Measurements from ENCODE around the gene EYA4.
"Not testable (repeated sequence)": the region's sequence is repeated elsewhere in the genome, so short reads cannot be mapped to it uniquely, and the experiment has no call there.

Gene EYA4

DNA sequence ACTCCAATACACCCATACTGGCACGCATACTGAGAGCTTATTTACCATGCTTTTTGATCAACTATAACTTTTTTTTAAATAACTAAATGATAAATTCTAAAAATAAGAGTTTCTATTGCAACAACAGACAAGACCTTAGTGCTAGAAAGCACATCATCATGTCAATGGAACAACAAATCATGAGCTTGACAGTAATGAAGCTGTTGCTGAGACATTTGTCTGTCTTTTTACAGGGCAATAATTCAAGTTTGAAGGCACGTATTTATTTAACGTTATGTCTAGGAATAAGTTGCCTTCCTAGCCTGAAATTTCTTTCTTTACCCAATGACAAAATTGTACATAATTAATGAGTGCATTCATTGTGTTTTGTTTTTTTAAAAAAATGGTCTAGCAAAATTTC, 299.2 kb downstream of the EYA4 start:
- DNase-seq, result no peak

DNA sequence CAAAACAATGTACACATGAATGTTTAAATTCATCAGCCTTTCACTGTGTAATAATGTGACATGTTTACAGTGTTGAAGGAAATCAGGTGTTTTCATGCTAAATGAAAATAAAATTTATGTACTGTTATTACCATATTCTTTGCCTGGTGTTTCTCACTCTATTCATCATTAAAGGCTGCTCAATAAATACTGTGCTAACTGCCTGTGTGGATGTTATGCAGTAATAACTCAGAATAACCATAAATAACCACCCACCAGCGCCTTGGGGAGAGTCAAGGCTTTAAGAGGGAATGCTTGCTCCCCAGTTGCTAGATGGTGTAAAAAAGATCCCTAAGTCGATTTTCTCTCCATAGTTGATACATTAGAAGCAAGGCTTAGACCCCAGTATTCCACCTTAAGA, 299.9 kb downstream of the EYA4 start:
- DNase-seq, result no peak

DNA sequence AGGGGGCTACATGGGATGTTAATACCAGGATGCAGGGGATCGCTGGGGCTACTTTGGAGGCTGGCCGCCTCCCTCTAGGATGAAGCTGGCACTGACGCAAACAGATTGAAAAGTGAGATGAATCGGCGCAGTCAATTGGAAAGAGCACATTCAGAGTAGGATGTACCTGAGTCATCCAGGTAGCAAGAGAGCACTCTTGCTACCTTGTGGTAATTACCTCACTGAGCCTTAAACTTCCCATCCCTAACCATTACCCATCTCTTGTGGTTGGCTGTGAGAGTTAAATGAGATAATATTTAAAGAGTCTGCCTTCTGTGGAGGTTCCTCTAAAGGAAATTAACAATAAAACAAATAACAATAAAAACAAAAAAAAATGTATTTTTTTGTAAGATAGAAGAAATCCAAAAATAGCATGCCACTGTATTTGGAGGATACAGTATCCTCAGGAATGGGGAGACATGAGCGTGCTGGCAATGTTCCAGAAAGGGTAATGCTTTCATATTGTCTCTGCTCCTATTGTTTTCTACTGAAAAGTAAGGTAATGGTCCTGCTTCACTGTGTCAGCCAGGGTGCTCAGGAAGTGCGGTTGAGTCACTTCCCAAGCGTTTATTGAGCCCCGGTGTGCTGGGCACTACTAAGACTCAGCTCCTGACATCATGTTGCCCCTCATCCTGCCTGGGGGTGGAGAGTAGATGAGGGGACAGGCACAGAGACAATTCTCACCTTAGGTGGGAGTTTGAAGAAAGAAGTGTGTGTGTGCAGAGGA, 301.1 kb downstream of the EYA4 start:
- no peak for DNase-seq

DNA sequence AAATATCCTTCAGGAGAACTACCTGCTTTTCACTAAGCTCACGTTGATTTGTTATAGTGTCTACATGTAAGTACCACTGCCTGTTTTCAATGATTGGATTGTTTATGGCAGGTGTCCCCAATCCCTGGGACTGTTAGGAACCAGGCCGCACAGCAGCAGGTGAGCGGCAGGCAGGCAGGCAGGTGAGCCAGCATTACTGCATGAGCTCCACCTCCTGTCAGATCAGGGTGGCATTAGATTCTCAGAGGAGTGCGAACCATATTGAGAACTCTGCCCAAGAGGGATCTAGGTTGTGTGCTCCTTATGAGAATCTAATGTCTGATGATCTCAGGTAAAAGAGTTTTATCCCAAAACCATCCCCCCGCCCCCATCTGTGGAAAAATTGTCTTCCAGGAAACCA, 303.3 kb downstream of the EYA4 start:
- DNase-seq, result no peak

DNA sequence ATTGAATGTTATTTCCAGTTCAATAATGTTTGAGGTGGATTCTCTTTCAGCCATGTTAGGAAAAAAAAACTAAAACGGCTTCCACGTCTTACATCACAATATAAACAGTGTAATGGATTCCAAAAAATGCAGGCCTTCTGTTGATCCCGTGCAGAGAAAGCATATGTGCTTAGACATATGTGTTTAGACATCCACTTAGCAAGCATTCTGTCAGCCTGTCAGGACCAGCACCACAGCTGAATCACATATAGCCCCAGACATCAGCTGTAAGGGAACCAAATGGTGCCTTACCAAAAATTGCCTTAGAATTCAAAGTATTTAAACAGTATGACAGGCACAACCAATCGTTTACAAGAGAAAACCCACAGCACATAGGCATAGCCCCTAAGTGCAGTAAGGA, 304.9 kb downstream of the EYA4 start:
- no peak for DNase-seq

DNA sequence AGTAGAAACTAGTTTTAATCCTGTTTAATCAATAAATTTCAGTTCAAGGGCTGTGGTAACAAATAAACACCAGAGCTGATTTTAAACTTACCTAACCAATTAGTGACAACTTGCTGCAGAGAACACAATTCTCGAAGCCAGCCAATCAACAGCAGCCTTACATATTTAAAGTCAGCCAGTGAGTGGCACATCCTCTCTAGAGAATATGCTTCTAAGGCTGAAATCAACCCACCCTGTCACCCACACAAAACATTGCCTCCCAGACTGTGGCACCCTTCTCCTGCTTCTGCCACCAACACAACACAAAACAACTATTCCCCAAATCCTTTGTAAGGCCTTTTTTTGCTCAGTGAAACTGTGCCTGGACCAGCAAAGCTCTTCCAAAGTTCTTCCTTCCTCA, 306.0 kb downstream of the EYA4 start:
- DNase-seq, result no peak

DNA sequence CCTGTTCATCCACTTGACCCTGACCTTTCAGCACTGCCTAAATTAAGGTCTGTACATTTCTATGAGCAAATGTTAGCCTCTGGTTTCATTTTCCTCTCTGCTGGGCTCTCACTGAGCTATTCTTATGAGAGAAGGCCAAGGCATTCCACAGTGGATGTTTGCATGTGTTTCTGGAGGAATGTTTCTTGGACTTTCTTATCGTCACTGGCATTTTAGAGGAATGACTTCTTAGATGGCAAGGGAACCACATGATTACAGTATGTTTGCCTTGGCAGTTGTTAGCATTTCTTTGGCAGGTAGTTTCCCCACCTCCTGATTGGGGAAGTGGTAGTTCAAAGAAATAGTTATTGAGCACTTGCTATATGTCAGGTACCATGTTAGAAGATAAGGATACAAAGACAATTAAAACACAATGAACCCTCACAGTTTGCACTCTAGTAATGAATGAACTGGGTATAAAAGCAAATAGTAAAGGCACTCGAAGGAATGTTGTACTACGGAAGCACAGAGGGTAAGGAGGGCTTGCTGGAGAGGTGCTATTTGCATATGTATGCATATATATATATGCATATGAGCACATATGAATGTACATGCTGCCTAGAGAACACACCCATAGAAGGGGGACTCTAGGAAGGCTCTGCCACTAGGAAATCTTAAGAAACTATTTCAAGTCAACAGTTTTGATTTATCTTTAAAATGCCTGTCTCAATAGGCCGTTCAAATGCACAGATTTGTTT, 307.4 kb downstream of the EYA4 start:
- DNase-seq, result no peak

DNA sequence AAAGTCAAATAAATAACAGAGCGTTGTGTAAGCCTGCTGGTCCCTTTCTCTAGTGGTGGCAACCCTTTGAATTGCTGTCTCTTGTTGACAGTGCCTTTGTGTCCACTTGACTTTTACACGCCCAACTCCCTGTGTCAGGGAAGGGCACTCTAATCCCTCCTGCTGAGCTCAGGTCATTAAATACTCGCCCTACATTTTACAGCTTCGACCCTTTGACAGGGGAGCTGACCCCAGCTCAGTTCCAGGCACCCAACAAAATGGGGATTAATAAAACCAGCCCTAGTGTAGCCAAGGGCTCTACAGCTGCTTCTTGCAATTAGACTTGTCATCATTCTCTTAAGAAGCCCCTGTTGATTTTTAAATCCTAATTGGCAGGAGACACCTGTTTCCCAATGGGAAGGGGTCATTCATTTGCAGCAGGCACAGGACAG, 308.2 kb downstream of the EYA4 start:
- no peak for DNase-seq

DNA sequence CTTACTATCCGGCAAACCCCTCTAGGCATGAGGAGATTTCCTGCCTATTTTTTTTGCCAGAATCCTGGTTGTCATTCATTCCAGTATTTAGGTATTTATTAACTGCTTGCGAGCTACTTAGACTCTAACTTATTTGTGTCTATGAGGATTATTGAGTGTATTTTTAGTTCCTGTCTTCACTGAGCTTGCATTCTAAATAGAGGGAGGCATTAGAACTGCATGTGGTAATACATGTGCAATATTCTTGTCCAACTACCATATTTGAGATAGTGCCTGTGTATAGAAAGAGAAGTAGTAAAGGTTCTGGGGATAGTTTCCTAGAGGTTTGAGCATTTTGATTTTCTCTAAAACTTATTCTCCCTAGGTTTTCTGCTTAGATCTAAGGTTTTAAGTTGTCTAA, 308.9 kb downstream of the EYA4 start:
- no peak for DNase-seq

DNA sequence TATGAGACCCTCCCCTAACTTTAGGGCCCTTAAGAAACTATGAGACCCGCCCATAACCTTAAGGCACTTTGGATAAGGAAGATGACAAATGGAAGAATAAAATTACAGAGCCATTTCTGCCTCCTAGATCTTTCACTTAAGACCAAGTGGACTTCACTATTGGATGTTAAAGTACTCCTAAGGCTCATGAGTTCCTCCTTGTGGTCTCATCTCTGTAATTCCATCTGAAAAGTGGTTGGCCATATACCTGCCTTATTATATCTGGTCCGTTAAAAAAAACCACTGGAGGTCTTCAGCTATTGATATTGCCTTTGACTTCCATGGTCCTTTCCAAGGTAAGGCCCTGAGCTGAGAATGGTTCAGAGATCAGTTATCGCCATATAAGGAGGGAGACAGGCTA, 310.3 kb downstream of the EYA4 start:
- no peak for DNase-seq

DNA sequence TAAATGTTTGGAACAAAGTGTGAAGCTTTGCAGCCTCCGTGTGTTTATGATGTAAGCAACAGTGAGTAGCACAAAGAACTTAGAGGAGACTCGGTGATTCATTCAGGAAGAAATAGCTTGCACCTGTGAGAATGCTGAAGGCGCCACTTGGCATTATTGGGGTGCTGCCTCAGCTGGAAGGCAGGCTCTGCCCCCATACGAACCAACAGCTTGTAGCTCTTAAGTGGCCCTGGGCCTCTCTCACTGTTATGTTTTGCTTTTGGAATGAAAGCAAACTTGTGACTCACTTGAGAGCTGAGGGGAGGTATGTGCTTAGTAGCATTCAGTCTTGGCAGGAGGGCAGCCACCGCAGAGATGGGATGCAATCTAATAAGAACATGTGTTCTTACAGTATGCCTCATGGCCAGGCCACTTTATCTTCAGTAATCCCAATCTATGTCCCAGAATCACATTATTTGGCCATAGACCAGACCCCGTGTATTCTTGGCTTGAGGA, 310.7 kb downstream of the EYA4 start:
- DNase-seq, result peak; percentile 61

DNA sequence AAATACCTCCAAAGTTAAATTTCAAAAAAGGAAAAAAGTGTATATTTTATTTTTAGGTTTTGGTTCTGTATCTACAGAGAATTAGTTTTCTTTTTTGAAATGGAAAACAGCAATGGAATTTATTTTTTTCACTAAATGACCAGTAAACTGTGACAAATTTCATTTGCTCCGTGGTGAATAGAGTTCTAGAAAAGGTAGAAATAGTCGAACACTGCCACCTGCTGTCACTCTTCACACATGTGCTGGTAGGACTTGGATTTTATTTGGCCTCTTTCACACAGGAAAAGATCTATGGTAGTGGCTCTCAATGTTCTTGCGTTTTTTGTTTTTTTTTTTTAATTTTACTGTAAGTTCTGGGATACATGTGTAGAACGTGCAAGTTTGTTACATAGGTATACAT, 312.5 kb downstream of the EYA4 start:
- DNase-seq, result peak; percentile 62

DNA sequence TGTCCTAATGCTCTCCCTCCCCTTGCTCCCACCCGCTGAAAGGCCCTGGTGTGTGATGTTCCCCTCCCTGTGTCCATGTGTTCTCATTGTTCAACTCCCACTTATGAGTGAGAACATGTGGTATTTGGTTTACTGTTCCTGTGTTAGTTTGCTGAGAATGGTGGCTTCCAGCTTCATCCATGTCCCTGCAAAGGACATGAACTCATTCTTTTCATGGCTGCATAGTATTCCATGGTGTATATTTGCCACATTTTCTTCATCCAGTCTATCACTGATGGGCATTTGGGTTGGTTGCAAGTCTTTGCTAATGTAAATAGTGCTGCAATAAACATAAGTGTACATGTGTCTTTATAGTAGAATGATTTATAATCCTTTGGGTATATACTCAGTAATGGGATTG, 313.0 kb downstream of the EYA4 start:
- not testable (repeated sequence) for DNase-seq

DNA sequence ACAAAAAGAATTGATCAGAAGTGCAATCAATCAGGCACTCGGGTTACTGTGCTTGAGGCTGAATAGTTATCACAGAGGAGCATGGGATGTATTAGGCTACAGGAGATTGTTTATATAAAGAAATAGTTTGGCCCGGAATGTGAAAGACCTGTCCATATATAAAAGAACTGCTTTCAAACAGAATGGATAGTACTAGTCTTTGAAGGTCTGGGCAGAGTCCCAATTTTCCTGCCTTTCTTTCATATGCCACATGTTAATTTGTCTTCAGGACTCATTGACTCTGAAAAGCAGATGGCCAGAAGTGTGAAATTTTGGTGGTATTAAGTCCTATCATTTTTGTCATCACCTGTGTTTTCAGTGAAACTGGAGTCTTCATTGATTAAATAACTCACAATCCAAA, 314.5 kb downstream of the EYA4 start:
- DNase-seq, result no peak

DNA sequence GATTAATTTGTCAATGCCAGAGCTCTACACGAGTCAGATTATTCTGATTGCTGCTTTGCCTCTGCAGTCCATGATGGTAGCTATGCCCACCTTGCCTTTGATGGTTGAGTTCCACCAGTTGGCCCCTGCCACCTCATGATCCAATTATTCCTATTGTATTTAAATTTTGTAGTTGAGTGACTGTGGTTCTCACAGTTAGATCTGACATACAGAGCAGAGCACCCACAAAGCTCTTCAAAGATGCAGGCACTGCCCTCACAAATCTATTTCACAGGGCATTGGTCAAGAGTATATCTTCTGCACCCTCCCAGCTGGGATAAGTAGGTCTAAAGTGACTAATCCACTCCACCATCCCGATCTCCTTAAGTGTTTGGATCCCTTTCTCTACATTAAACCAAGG, 318.8 kb downstream of the EYA4 start:
- DNase-seq, result no peak

DNA sequence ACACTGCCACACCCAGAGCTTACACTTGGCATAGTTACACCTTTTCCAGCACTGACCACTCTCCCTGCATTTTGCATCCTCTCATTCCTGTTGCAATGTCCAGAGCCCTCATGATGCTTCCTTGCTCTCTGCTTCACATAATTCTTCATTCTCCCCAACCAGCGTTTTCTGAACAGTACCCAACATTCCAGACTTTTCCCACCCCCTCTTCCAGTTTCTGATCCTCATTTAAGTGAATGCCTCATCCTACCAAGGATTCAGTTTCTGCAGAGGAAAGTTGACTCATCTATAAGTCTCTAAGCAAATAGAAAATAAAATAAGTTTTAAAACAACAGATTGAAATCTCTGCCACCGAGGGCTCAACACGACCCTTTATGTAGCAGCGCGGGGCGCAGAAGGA, 326.5 kb downstream of the EYA4 start:
- DNase-seq, result no peak

DNA sequence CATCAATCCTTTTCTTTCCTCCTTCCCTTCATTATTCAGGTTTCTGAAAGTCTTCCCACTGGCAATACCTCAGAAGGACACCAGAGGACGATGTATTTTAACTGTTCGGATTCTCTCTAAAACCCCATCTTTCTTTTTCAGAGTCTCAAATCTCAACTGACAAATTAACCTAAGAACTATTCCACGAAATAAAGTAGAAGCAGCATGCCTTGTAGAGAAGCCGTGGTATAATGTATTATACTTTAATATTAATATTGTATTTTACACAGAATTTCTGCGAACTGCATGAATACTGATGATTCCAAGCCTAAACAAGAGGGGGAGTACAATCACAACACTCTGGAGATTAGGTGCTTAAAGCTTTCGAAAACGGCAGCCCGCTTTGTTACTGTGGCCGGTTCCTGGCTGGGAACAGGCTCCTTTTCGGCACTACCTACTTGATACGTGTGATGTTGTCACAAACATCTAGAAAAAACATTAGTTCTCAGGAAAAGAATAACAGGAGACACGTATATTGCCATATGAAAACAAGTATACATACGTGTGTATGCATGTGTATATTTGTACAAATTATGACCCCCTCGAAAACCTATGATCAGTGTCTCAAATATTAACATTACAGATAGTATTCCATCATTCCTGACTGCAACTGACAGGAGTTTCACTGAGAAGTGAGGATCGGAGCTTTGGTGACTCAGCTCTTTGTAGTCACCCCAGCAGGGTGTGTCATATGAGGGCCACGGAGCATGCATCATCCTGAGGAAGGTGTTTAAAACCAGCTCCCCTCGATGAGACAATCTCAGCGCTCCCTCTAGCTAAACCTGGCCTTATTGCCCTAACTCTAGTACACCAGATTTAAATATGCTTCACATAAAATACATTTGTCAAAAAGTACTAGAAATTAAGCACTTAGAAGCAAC, 328.1 kb downstream of the EYA4 start:
- DNase-seq, result peak; percentile 49

DNA sequence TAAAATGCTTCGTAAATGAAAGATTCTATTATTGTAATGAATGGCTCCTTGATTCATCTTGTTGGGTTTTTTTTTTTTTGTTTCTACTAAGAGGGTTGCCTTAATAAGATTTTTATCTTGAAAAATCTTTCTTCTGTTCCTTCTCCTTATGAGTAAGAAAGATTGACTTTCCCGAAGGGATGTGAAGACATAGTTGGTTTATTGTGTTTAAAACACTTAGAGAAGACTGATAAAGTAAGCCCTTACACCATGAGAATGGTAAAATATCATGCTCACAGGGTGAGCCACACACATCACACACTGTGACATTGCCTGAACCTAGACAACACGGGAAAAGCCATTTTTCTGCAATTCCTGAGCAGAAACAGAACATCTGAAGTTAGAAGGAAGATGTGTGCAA, 330.5 kb downstream of the EYA4 start:
- DNase-seq, result no peak

DNA sequence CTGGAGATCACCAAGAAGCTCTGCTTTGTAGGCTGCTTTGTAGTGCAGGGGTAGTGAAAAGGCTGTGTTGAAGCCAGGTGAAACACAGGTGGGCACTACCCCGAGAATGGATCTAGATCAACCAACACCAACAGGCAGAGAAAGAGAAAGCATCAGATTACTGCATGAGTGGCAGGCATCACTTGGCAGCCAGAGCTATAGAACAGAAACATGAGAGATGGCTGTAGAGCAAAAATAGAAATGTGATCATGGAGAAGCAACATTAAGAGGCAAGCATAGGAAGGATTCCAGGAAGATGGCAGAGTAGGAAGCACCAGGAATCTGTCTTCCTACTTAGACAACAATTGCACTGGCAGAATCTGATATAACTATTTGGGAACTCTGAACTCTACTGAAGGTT, 336.7 kb downstream of the EYA4 start:
- DNase-seq, result no peak
